Mucosa of descending colon (tissue), 3 donors: ENCODE data around the gene FKBP1B. TPM values are rescaled to one million over a fixed set of nuclear protein-coding genes. Genes with fewer than 3 reads are reported as not detected.

ENCODE experiments used
- ATAC-seq: fragments of 200-7000 bp; cut with Tn5 transposase; one replicate; pipeline ENCODE4 v1.9.1; 2020; ENCODE audit warnings: mild to moderate bottlenecking, moderate library complexity
- DNase-seq, 3 donors: peaks; one replicate each; pipeline ENCODE4 v3.0.0-alpha.2; 2020
- H3K36me3 ChIP-seq: fragments of 200-600 bp; one replicate; pipeline ENCODE4 v1.8.0; 2021; ENCODE audit warnings: low read depth, mild to moderate bottlenecking
- H3K4me1 ChIP-seq: fragments of 200-600 bp; one replicate; pipeline ENCODE4 v1.8.0; 2021; ENCODE audit warnings: low read depth, mild to moderate bottlenecking
- H3K4me3 ChIP-seq: fragments of 200-600 bp; one replicate; pipeline ENCODE4 v1.8.0; 2021; ENCODE audit warnings: mild to moderate bottlenecking
- H3K9me3 ChIP-seq: fragments of 200-600 bp; one replicate; pipeline ENCODE4 v1.8.0; 2021; ENCODE audit warnings: mild to moderate bottlenecking
- CTCF ChIP-seq: fragments of 200-600 bp; IDR thresholded peaks from one replicate; pipeline ENCODE4 v1.8.0; 2022; ENCODE audit warnings: antibody characterized with exemption, mild to moderate bottlenecking
- intact Hi-C, 2 donors: fragments of 100-400 bp; cut with DNase I in 1 of 2; cut with micrococcal nuclease in 1 of 2; formaldehyde crosslinking; loops; one replicate each; pipeline versions ENCODE4 v1.11.0 to v1.11.1; 2022; cut with DNase I, micrococcal nuclease
- total RNA-seq, 3 donors: library from RNA; stranded (reverse); fragmentation: NEBNext Ultra II Directional in 2 of 3; extraction: Animal tissue kit (Norgen Biotek cat#: 25700) in 2 of 3; gene quantifications; one replicate each; pipeline versions ENCODE4 v1.2.1 to v1.2.4, GENCODE V29; 2021 to 2023
- donor health status: DM: no; HTN: no; CAD: no; lungs with moderate emphysema.
- donor health status: DM: no; HTN: no; CAD: no.
- donor health status: DM: no; HTN: yes; CAD: no.

Gene FKBP1B
- total RNA-seq, 3 donors from 2014 or later: 7.2 to 14.7 (median 8.2) TPM

GRCh38 chr2:24020244-24020643 is 29.3 kb upstream of the FKBP1B start:
- intact Hi-C loops: no loop called here
- Histone ChIP-seq H3K4me3 (no peak overlapping the region), H3K36me3 (no peaks in the 10 kb centered on the region), H3K4me1 (no peaks in the 10 kb centered on the region), H3K9me3 (no peaks in the 10 kb centered on the region)
- no peak for TF ChIP-seq CTCF
- no peak for ATAC-seq
- DNase-seq: no peak

- peak; percentile 74 for ATAC-seq
- intact Hi-C loops: no loop called here
- H3K4me1 ChIP-seq: no peaks in the 10 kb centered on the region
- DNase-seq: peak in 2 of 3 donors; percentile 46 to 62
- H3K9me3 ChIP-seq: no peaks in the 10 kb centered on the region
- H3K36me3 ChIP-seq: no peaks in the 10 kb centered on the region
- peak; percentile 17 for TF ChIP-seq CTCF
- H3K4me3 ChIP-seq: no peak overlapping the region
These were observed 28.2 kb upstream of the FKBP1B start for GRCh38 chr2:24021122-24021998.

- TF ChIP-seq CTCF: no peak
- no peak for ATAC-seq
- Histone ChIP-seq H3K9me3 (no peaks in the 10 kb centered on the region), H3K4me1 (no peaks in the 10 kb centered on the region), H3K36me3 (no peaks in the 10 kb centered on the region), H3K4me3 (no peak overlapping the region)
- intact Hi-C loops: no loop called here
- DNase-seq: no peak
These were observed 27.1 kb upstream of the FKBP1B start for GRCh38 chr2:24022324-24022974.

GRCh38 chr2:24022975-24023575 is 26.5 kb upstream of the FKBP1B start:
- no peak for TF ChIP-seq CTCF
- Histone ChIP-seq H3K36me3 (no peaks in the 10 kb centered on the region), H3K4me3 (no peak overlapping the region), H3K9me3 (no peaks in the 10 kb centered on the region), H3K4me1 (no peaks in the 10 kb centered on the region)
- ATAC-seq (no peak), DNase-seq (no peak)
- intact Hi-C loops: no loop called here

- intact Hi-C loops: no loop called here
- no peaks in the 10 kb centered on the region for H3K36me3 ChIP-seq
- no peak overlapping the region for H3K4me3 ChIP-seq
These were observed 25.5 kb upstream of the FKBP1B start for GRCh38 chr2:24024018-24024417.

More at GRCh38 chr2:24024018-24024417, 25.5 kb upstream of the FKBP1B start:
- DNase-seq (no peak), ATAC-seq (no peak)
- Histone ChIP-seq H3K9me3 (no peaks in the 10 kb centered on the region), H3K4me1 (no peaks in the 10 kb centered on the region)
- TF ChIP-seq CTCF: no peak
